Skin of body (tissue), 2 donors: ENCODE results near the gene MAP1LC3B2. TPM values are rescaled to one million over a fixed set of nuclear protein-coding genes. Genes with fewer than 3 reads are reported as not detected.

Experiments
- DNase-seq: peaks from one replicate; lab custom pipeline; 2025; lab: John Stamatoyannopoulos, UW
- total RNA-seq: library from RNA; depleted of rRNA; stranded (reverse); fragments of >200 nt; gene quantifications from one replicate; pipeline ENCODE4 v1.2.3, GENCODE V29; 2014

The MAP1LC3B2 gene
- 1.2 TPM for total RNA-seq

DNA sequence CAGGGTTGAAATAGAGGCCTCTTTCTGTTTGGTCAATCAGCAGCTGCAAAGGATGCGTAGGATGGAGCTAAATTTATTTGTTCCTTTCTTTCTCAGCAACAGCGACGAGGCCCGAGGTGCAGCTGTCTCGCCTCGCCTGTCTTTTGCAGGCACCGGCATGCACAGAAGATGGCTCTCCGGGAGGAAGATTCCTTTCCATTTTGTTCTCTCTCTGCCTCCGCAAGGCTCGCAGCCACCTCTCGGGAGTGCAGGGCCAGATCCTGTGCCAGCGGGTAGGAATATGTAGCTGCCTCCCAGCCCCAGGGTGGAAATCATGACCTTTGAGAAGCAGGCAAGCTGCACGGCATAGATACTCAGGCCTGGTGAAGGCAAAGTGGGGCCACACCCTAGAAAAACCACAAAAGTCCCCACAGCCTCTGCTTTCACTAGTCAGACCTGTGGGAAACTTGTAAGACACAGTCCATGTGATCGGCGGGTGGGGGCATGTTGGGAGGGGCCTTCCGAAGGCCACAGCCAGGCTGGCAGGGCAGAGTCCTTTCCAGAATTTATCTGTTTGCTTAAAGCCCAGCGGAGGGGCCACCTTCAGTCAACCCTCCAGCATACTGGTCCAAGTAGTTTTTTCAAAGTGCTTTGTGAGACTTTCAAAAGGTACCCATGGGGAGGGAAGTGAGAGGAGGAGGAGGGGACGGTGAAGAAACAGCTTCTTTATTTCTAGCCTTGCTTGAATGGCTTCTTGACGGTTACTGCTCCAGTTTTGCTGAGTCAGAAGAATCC is at the start of gene MAP1LC3B2:
Gene MAP1LC3B2 (plus strand): TSS at position 220 of the 774 bp plus-strand sequence. CDS start 16,562 bp downstream, outside the sequence.
- DNase-seq: no peak

- DNase-seq: no peak
Measured at GRCh38 chr12:116513944-116514343, 45.2 kb upstream of the MAP1LC3B2 start.

GRCh38 chr12:116515684-116516083 is 43.5 kb upstream of the MAP1LC3B2 start:
- DNase-seq: no peak

- DNase-seq: no peak
Measured at GRCh38 chr12:116516657-116517056, 42.5 kb upstream of the MAP1LC3B2 start.

DNA sequence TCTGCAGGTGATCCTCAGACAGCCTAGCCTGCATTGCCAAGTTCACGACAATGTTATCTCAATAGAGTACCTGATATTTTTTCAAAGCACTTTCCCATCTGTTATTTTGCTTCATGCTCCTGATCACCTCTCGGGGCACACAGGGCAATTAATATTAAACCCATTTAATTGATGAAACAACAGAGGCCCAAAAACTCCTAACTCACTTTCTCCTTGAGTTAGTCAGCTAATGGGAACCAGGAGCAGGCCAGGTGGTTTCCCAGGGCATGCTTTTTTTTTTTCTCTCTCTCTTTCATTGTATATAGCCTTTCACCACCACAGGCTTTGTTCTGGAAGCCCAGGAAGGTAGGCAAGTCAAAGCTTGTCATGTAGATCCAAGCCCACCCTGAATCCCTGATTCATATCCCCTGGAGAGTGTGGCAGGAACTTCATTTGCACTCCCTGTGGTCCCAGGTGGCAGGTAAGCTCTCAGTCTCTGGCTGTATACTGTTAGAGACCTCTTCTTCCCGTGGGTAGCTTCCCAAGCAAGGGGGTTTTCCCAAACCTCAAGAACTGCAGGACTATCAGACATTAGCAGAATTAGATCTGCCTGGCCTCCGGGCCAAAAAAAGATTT is 41.6 kb upstream of the MAP1LC3B2 start:
- DNase-seq: no peak

GRCh38 chr12:116520225-116520760 is 38.9 kb upstream of the MAP1LC3B2 start:
- DNase-seq: no peak

DNA sequence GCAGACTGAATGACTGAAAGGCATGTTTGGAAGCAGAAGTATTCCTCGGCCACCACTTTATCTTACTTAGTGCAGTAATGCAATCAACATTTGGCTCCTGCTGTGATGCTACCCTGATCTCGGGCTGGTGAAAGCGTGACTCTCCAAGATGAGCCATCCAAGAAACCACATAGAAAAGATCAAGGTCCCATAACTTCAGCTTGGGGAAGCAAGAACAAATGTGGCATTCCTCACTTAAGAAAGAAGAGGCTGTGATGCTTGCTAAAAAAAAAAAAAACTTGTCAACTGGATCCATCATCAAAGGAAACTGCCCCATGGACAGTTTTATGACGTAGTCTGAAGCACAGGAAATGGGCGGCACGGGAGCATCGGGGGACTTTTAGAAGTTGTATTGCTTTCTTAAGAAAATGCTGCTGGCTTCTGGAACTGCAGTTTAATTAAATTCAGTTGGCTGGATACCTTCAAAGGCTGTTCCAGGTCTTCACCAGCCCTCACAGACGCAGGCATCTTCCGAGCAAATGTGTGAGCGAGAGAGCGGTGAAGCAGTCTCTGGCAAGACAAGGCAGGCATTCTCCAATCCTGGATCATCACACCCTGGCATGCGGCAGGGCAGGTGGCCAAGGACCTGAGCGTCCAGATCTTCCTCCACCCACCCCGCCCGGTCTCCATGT is 38.2 kb upstream of the MAP1LC3B2 start:
- peak; percentile 14 for DNase-seq

DNA sequence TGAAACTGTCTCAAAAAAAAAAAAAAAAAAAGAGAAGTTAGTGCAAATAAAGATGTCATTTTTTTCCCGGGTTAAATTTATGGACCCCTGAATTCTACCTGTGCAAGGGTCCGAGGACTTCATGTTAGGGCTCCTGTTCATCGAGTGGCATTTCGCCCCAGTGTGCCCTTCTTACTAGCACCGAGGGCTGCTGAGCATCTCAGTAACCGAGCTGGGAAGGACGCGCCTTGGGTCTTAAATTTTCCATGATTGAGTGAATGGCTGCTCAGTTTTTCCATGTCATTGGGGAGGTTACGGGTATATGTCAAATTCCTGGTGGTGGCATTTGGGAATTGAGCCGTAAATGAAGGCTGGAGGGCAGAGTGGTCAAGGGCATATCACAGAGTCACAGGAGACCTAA is 34.9 kb upstream of the MAP1LC3B2 start:
- no peak for DNase-seq

DNA sequence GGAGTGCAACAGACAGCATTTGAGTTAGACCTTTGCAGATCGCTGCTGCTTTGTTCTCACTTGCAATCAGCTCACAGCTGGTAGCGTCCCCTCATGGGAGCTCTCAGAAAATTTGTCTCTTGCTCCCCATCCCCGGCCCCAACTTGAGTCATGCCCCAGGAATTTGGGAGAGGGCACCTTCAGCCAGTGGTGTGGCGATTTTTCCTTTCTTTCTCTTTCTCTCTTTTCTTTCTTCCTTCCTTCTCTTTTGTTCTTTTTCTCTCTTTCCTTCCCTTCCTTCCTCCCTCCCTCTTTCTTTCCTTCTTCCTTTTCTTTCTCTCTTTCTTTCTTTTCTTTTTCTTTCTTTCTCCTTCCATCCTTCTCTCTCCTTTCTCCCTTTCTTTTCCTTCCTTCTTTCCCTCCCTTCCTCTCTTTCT is 34.2 kb upstream of the MAP1LC3B2 start:
- no peak for DNase-seq

GRCh38 chr12:116525418-116526001 is 33.7 kb upstream of the MAP1LC3B2 start:
- peak; percentile 72 for DNase-seq

DNA sequence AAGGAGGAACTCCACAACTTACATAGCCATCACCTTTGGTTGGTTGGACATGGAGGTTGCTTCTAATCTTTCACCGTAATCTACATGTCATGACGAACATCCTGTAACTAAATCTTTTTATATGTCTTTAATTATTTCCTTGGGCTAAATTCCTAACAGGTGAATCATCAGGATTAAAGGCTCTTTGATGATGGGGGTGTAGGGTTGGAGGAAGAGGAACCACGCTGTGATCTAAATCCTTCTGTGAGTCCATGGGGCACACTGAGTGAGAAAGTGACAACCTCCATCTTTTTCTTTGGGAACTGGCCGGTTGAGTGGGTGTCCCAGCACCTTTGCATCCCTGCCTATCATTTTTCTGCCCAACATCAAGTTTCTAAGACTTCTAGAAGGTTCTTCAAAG is 31.1 kb upstream of the MAP1LC3B2 start:
- DNase-seq: no peak

DNA sequence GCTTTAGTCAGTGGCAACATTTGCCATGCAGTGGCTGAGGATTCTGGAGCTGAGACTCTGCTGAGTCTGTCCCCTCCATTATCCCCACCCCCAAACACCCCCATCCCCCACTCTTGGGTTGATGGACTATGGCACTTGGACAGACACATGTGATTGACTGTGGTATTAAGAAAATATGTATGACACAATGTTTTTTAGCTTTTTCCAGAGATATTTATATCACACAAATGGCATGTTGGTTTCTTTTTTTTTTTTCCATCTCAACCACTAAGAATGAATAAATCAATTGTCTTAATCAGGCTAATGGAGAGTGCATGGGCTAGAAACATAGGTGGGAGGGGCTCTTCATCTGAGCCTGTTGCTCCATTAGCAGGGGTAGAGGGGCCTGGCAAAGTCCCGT is 30.7 kb upstream of the MAP1LC3B2 start:
- peak; percentile 61 for DNase-seq

DNA sequence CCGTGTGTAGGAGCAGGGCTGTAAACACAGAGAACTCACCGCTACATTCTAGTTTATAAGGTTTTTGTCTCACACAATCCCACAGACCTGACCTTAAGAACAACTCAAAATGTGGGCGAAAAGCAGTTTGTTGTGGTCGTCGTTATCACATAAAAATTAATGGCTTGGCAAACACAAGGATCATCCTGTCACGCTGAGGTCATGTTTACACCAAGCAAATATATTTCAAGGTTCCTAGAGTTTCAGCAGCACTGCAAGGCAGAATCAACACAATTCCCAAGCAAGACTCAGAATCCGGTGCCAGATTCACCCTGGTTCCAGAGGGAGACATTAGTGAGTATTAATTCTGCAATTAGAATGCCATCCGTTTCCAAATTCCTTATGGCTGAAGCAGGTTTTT is 30.1 kb upstream of the MAP1LC3B2 start:
- DNase-seq: peak; percentile 58

- peak; percentile 16 for DNase-seq
Measured at GRCh38 chr12:116529686-116530085, 29.5 kb upstream of the MAP1LC3B2 start.

- DNase-seq: no peak
Measured at GRCh38 chr12:116532428-116532827, 26.8 kb upstream of the MAP1LC3B2 start.

DNA sequence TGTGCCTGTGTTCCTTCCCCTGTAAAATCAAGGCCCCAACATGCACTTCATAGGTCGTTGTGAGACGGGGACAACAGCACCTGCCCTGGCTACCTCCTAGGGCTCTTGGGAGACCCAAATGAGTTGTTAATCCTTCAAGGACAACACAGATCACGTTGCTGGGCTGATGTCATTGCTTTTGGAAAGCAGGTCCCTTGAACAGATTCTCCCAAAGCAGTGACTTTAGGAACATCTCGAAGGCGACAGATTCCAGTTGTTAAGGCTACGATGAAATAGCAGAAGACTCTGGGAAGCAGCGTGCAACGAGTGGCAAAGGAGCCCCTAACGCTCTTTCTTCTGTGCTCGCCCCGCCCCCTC is 26.2 kb upstream of the MAP1LC3B2 start:
- no peak for DNase-seq

DNA sequence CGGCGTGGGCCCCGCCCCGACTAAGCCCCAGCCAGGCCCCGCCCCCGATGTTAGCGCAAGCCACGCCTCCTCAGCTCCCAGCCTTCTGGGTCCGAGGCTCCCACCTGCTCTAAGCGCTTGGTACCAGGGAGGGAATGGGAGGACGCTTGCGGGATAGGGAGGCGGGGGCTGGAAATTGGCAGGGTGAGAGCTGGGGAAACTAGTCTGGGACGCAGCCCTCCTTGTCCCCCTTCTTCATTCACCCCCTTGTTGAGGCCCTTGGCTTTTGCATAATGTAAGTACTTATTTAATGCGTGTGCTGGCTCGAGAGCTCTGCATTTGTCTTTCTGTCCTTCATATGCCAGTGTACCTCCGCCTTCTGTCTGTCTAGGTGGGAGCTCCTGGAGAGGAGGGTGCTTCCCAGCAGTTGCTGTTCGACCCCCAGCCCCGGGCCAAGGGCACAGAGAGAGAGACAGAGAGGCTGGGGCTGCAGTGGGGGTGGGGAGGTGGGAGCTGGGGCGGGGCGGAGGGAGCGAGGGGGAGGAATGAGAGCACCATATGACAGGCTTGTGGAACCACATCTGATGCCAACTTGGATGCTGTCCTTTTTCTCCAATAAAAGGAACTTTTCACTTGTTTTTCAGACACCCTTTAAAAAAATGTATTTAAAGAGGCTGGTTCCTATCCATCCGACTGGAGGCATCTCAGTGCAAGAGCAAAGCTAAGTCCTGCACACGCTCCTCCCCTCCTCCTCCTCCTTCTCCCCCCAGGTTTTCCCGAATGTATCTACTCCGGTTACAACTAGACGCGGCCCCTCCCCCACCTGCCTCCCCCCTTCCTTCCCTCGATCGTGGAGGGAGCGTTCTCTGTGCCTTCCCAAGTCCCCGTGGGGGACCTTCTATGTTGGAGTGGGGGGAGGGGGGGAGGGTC is 25.6 kb upstream of the MAP1LC3B2 start:
- DNase-seq: peak; percentile 72

GRCh38 chr12:116534311-116535121 is 24.7 kb upstream of the MAP1LC3B2 start:
- DNase-seq: peak; percentile 82

DNA sequence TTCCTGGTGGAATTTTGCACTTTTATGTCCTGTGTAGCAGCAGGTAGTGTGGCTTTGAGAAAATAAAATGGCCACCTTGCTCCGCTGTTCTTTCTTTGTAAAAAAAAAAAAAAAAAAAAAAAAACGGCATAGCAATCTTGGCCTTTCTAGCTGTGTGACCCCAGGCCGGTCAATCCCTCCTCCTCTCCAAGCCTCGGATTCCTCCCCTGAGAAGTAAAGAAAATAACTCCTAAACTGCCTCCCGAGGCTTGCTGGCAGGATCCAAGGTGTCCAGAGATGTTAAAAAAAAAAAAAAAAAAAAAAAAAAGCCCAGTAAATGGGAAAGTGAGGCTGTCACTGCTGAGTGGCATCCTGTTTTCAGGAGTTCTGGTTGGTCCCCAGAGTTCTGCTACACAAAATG is 23.9 kb upstream of the MAP1LC3B2 start:
- DNase-seq: no peak
